ENCODE results near the gene BICDL2.

DNA sequence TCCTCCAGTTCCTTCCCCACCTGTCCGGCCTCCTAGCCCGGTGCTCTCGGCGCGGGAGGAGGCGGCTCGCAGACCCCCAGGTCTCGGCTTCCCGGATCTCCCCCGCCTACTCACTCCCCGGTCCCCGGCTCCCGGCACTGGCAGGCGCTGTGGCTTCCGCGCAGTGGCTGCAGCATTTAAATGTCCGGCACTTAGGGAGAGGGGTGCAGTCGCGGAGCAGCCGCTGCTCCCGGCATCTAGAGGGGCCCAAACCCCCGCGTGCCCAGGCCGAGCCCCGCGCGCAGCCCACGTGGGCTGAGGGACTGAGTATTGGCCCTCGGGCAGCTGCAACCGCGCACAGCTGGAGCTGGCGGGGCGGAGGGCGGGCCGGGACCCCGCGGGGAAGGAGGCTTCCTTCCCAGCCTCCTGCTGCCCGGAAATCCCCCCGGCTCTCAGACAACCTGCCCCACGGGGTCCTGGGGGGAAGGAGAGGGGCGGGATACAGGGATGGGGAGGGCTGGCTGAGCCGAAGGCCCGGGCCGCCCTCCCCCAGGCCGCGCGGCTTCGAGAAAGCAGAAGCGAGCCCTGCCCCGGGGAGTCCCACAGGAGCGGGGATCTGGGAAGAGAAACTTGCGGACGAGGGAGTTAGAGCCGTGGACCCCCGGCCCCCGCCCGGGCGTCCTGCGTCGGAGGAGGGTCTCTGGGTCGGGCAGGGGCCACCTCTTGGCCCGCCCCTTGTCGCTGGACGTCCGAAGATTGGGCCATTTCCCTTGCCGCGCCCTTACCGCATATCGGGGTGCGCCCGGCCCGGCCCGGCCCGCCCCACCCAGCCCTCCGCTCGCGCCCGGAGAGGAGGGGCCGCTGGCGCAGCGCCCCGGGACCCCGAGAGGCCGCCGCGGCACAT, 9.3 kb upstream of the BICDL2 start, which contains the start of gene MMP25:
- TF ChIP-seq, protein P1, sequence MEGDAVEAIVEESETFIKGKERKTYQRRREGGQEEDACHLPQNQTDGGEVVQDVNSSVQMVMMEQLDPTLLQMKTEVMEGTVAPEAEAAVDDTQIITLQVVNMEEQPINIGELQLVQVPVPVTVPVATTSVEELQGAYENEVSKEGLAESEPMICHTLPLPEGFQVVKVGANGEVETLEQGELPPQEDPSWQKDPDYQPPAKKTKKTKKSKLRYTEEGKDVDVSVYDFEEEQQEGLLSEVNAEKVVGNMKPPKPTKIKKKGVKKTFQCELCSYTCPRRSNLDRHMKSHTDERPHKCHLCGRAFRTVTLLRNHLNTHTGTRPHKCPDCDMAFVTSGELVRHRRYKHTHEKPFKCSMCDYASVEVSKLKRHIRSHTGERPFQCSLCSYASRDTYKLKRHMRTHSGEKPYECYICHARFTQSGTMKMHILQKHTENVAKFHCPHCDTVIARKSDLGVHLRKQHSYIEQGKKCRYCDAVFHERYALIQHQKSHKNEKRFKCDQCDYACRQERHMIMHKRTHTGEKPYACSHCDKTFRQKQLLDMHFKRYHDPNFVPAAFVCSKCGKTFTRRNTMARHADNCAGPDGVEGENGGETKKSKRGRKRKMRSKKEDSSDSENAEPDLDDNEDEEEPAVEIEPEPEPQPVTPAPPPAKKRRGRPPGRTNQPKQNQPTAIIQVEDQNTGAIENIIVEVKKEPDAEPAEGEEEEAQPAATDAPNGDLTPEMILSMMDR (IDR thresholded peaks at IDR 0.05; ENCODE audit: poor library complexity, severe bottlenecking): no peak
- TF ChIP-seq POLR2AphosphoS5 (IDR thresholded peaks at IDR 0.05): peak; percentile 42
- TF ChIP-seq, protein P2, sequence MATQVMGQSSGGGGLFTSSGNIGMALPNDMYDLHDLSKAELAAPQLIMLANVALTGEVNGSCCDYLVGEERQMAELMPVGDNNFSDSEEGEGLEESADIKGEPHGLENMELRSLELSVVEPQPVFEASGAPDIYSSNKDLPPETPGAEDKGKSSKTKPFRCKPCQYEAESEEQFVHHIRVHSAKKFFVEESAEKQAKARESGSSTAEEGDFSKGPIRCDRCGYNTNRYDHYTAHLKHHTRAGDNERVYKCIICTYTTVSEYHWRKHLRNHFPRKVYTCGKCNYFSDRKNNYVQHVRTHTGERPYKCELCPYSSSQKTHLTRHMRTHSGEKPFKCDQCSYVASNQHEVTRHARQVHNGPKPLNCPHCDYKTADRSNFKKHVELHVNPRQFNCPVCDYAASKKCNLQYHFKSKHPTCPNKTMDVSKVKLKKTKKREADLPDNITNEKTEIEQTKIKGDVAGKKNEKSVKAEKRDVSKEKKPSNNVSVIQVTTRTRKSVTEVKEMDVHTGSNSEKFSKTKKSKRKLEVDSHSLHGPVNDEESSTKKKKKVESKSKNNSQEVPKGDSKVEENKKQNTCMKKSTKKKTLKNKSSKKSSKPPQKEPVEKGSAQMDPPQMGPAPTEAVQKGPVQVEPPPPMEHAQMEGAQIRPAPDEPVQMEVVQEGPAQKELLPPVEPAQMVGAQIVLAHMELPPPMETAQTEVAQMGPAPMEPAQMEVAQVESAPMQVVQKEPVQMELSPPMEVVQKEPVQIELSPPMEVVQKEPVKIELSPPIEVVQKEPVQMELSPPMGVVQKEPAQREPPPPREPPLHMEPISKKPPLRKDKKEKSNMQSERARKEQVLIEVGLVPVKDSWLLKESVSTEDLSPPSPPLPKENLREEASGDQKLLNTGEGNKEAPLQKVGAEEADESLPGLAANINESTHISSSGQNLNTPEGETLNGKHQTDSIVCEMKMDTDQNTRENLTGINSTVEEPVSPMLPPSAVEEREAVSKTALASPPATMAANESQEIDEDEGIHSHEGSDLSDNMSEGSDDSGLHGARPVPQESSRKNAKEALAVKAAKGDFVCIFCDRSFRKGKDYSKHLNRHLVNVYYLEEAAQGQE (IDR thresholded peaks at IDR 0.05; ENCODE audit: borderline replicate concordance): no peak
- TF ChIP-seq EP300 (conservative IDR thresholded peaks at IDR 0.05; ENCODE audit: poor library complexity, severe bottlenecking): no peak
- no peak for TF ChIP-seq EZH2 (IDR thresholded peaks at IDR 0.05; ENCODE audit: borderline replicate concordance, insufficient read depth, low read length, poor library complexity, severe bottlenecking)
